ENCODE measurements around the gene HIBADH.

The HIBADH gene

DNA sequence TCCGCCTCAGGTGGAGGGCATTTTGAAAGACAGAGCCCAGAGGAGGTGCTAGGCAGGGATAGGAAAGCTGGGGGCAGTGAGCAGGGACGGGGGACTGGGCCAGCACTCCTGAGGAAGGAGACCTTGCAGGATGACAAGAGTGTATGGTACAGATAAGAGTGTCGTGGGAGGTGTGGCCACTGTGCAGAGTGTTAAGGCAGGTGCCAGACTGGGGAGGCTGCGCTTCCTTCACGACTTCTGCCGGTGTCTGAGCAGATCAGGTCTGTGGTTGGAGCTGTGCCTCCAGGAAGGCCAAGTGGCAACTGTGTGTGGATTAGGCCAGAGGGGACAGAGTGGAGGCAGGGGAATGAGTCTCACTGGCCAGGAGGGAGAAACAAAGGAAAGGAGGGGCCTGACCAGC, 161.7 kb downstream of the HIBADH start:
- no peak overlapping the region for H3K9ac ChIP-seq (ENCODE audit: low read depth, low read length)
- no peaks in the 10 kb centered on the region for H3K9me3 ChIP-seq (ENCODE audit: control insufficient read depth, insufficient read depth, low read length)
- H3K27ac ChIP-seq (ENCODE audit: low read depth, low read length) = no peak overlapping the region
- H3K36me3 ChIP-seq (ENCODE audit: control insufficient read depth, insufficient read depth, low read length) = no peaks in the 10 kb centered on the region
- no peaks in the 10 kb centered on the region for H3K4me1 ChIP-seq (ENCODE audit: control insufficient read depth, insufficient read depth, low read length)
- no peaks in the 10 kb centered on the region for H3K27me3 ChIP-seq (ENCODE audit: control insufficient read depth, insufficient read depth, low read length)
- no peak overlapping the region for H3K4me3 ChIP-seq (ENCODE audit: low read depth, low read length)

- Histone ChIP-seq H3K36me3 (ENCODE audit: control insufficient read depth, insufficient read depth, low read length) (no peaks in the 10 kb centered on the region), H3K9ac (ENCODE audit: low read depth, low read length) (no peak overlapping the region), H3K9me3 (ENCODE audit: control insufficient read depth, insufficient read depth, low read length) (no peaks in the 10 kb centered on the region), H3K4me1 (ENCODE audit: control insufficient read depth, insufficient read depth, low read length) (no peaks in the 10 kb centered on the region), H3K27me3 (ENCODE audit: control insufficient read depth, insufficient read depth, low read length) (no peaks in the 10 kb centered on the region; the same call in 1 of the 2 replicates), H3K4me3 (ENCODE audit: low read depth, low read length) (no peak overlapping the region), H3K27ac (ENCODE audit: low read depth, low read length) (no peak overlapping the region)
These were observed 170.5 kb downstream of the HIBADH start for GRCh38 chr7:27492224-27492623.

DNA sequence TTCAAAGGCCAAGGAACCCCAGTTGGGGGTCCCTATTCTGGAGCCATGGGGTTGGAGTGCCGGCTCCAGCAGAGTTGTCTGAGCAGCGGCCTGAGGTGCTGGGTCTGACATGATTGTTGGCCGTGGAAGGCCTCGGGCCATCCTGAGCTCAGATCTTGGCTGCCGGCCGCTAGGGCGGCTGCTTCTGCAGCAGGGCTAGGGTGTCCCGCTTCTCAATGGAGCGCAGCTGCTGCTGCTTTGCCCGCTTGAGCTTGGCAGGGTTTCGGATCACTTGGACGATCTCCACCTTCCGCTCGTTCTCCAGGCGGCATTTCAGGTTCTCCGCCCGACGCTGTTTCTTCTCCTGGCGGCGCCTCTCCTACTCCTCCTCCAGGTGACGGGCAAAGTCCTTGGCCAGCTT, 171.1 kb downstream of the HIBADH start:
- Histone ChIP-seq H3K9me3 (ENCODE audit: control insufficient read depth, insufficient read depth, low read length) (no peaks in the 10 kb centered on the region), H3K9ac (ENCODE audit: low read depth, low read length) (no peak overlapping the region), H3K27me3 (ENCODE audit: control insufficient read depth, insufficient read depth, low read length) (no peaks in the 10 kb centered on the region; the same call in 1 of the 2 replicates), H3K36me3 (ENCODE audit: control insufficient read depth, insufficient read depth, low read length) (no peaks in the 10 kb centered on the region), H3K27ac (ENCODE audit: low read depth, low read length) (no peak overlapping the region), H3K4me3 (ENCODE audit: low read depth, low read length) (no peak overlapping the region), H3K4me1 (ENCODE audit: control insufficient read depth, insufficient read depth, low read length) (no peaks in the 10 kb centered on the region)

GRCh38 chr7:27487509-27487908, 175.2 kb downstream of the HIBADH start:
- no peak overlapping the region for H3K9ac ChIP-seq (ENCODE audit: low read depth, low read length)
- H3K4me3 ChIP-seq (ENCODE audit: low read depth, low read length) = no peak overlapping the region
- H3K27ac ChIP-seq (ENCODE audit: low read depth, low read length) = no peak overlapping the region
- no peaks in the 10 kb centered on the region for H3K36me3 ChIP-seq (ENCODE audit: control insufficient read depth, insufficient read depth, low read length)
- H3K27me3 ChIP-seq (ENCODE audit: control insufficient read depth, insufficient read depth, low read length) = no peaks in the 10 kb centered on the region; the same call in 1 of the 2 replicates
- no peaks in the 10 kb centered on the region for H3K4me1 ChIP-seq (ENCODE audit: control insufficient read depth, insufficient read depth, low read length)
- H3K9me3 ChIP-seq (ENCODE audit: control insufficient read depth, insufficient read depth, low read length) = no peaks in the 10 kb centered on the region

DNA sequence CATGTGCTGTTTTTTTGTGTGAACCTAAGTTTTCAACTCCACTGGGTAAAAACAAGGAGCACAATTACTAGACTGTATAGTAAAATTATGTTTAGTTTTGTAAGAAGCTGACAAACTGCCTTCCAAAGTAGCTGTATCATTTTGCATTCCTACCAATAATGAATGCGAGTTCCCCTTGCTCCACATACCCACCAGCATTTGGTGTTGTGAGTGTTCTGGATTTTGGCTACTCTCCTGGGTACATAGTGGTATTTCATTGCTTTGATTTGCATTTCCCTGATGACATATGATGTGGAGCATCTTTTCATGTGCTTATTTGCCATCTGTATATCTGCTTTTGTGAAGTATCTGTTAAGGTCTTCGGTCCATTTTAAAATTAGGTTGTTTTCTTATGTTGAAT, 178.2 kb downstream of the HIBADH start:
- no peak overlapping the region for H3K27ac ChIP-seq (ENCODE audit: low read depth, low read length)
- no peaks in the 10 kb centered on the region; the same call in 1 of the 2 replicates for H3K27me3 ChIP-seq (ENCODE audit: control insufficient read depth, insufficient read depth, low read length)
- no peaks in the 10 kb centered on the region for H3K4me1 ChIP-seq (ENCODE audit: control insufficient read depth, insufficient read depth, low read length)
- H3K4me3 ChIP-seq (ENCODE audit: low read depth, low read length) = no peak overlapping the region
- H3K36me3 ChIP-seq (ENCODE audit: control insufficient read depth, insufficient read depth, low read length) = no peaks in the 10 kb centered on the region
- no peak overlapping the region for H3K9ac ChIP-seq (ENCODE audit: low read depth, low read length)
- no peaks in the 10 kb centered on the region for H3K9me3 ChIP-seq (ENCODE audit: control insufficient read depth, insufficient read depth, low read length)

GRCh38 chr7:27482219-27482618, 180.5 kb downstream of the HIBADH start:
- Histone ChIP-seq H3K4me1 (ENCODE audit: control insufficient read depth, insufficient read depth, low read length) (no peaks in the 10 kb centered on the region), H3K9me3 (ENCODE audit: control insufficient read depth, insufficient read depth, low read length) (no peaks in the 10 kb centered on the region), H3K27ac (ENCODE audit: low read depth, low read length) (no peak overlapping the region), H3K9ac (ENCODE audit: low read depth, low read length) (no peak overlapping the region), H3K27me3 (ENCODE audit: control insufficient read depth, insufficient read depth, low read length) (no peaks in the 10 kb centered on the region), H3K4me3 (ENCODE audit: low read depth, low read length) (no peak overlapping the region), H3K36me3 (ENCODE audit: control insufficient read depth, insufficient read depth, low read length) (no peaks in the 10 kb centered on the region)

DNA sequence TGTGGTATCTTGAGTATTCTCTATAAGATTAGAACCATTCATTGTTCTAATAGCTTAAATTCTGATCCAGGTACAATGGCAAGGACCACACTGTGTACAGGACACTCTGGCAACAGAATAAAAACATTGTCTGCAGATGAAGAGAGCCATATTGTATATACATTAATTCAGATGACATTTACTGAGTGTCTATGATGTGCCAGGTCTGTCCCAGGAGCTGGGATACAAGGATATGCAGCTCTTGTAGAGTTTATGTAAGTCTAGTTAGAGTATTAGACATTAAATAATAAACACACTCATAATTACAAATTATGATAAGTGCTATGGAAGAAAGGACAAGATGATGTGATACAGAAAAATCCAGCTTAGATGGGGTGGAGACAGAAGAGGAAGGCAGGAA, 184.1 kb downstream of the HIBADH start:
- Histone ChIP-seq H3K36me3 (ENCODE audit: control insufficient read depth, insufficient read depth, low read length) (no peaks in the 10 kb centered on the region), H3K9me3 (ENCODE audit: control insufficient read depth, insufficient read depth, low read length) (no peaks in the 10 kb centered on the region)

GRCh38 chr7:27478084-27478483, 184.6 kb downstream of the HIBADH start:
- no peaks in the 10 kb centered on the region for H3K4me1 ChIP-seq (ENCODE audit: control insufficient read depth, insufficient read depth, low read length)
- no peak overlapping the region for H3K4me3 ChIP-seq (ENCODE audit: low read depth, low read length)
- no peak overlapping the region for H3K27ac ChIP-seq (ENCODE audit: low read depth, low read length)
- no peaks in the 10 kb centered on the region for H3K36me3 ChIP-seq (ENCODE audit: control insufficient read depth, insufficient read depth, low read length)
- no peaks in the 10 kb centered on the region for H3K27me3 ChIP-seq (ENCODE audit: control insufficient read depth, insufficient read depth, low read length)
- no peaks in the 10 kb centered on the region for H3K9me3 ChIP-seq (ENCODE audit: control insufficient read depth, insufficient read depth, low read length)
- no peak overlapping the region for H3K9ac ChIP-seq (ENCODE audit: low read depth, low read length)

More for the DNA sequence above, 184.1 kb downstream of the HIBADH start:
- no peak overlapping the region for H3K9ac ChIP-seq (ENCODE audit: low read depth, low read length)
- no peaks in the 10 kb centered on the region for H3K27me3 ChIP-seq (ENCODE audit: control insufficient read depth, insufficient read depth, low read length)
- no peak overlapping the region for H3K27ac ChIP-seq (ENCODE audit: low read depth, low read length)
- H3K4me3 ChIP-seq (ENCODE audit: low read depth, low read length) = no peak overlapping the region
- no peaks in the 10 kb centered on the region for H3K4me1 ChIP-seq (ENCODE audit: control insufficient read depth, insufficient read depth, low read length)

GRCh38 chr7:27476493-27476892, 186.2 kb downstream of the HIBADH start:
- Histone ChIP-seq H3K4me1 (ENCODE audit: control insufficient read depth, insufficient read depth, low read length) (no peaks in the 10 kb centered on the region), H3K27me3 (ENCODE audit: control insufficient read depth, insufficient read depth, low read length) (no peaks in the 10 kb centered on the region), H3K9me3 (ENCODE audit: control insufficient read depth, insufficient read depth, low read length) (no peaks in the 10 kb centered on the region), H3K9ac (ENCODE audit: low read depth, low read length) (no peak overlapping the region), H3K36me3 (ENCODE audit: control insufficient read depth, insufficient read depth, low read length) (no peaks in the 10 kb centered on the region), H3K4me3 (ENCODE audit: low read depth, low read length) (no peak overlapping the region), H3K27ac (ENCODE audit: low read depth, low read length) (no peak overlapping the region)
